ENCODE data around the gene RTRAF. TPM values are rescaled to one million over a fixed set of nuclear protein-coding genes. Genes with fewer than 3 reads are reported as not detected.

RTRAF gene
- total and polyA plus RNA-seq, 10 donors: 37.8 to 184 (median 92.3) TPM

GRCh38 chr14:52049721-52050588 is 60.6 kb downstream of the RTRAF start:
- no peak for DNase-seq
- intact Hi-C loops (cut with DNase I; ENCODE audit: low total_unique reads): no loop called here
- Histone ChIP-seq H3K27ac (no peak overlapping the region), H3K27me3 (replicated peaks in 1 of 7) (no peaks in the 10 kb centered on the region), H3K4me3 (no peak overlapping the region), H3K9me3 (no peaks in the 10 kb centered on the region), H3K36me3 (no peaks in the 10 kb centered on the region), H3K4me1 (peaks cover 0 to 13% (median 0%) of the 10 kb centered on the region in 6 donors)
- no peak for TF ChIP-seq CTCF (IDR thresholded peaks at IDR 0.05 in 8 of 11, conservative IDR thresholded peaks at IDR 0.05 in 3 of 11)
- no peak for TF ChIP-seq POLR2AphosphoS5 (IDR thresholded peaks at IDR 0.05)
- TF ChIP-seq POLR2A (IDR thresholded peaks at IDR 0.05): no peak
- WGBS, 5 donors: 73 to 86% (median 78%) methylated on average over 6 of the region's 6 CpGs

- intact Hi-C loops (cut with DNase I; ENCODE audit: low total_unique reads): no loop called here
- peaks cover 0 to 13% (median 0%) of the 10 kb centered on the region in 6 donors for H3K4me1 ChIP-seq
- no peak for TF ChIP-seq POLR2A (IDR thresholded peaks at IDR 0.05)
- TF ChIP-seq POLR2AphosphoS5 (IDR thresholded peaks at IDR 0.05): no peak
- no peak for TF ChIP-seq CTCF (IDR thresholded peaks at IDR 0.05 in 8 of 11, conservative IDR thresholded peaks at IDR 0.05 in 3 of 11)
- no peaks in the 10 kb centered on the region for H3K27me3 ChIP-seq (replicated peaks in 1 of 7)
- no peaks in the 10 kb centered on the region for H3K9me3 ChIP-seq
- peak overlapping the region in 3 of 8 donors; percentile 12 to 45 (median 14) for H3K27ac ChIP-seq
- no peaks in the 10 kb centered on the region for H3K36me3 ChIP-seq
- 61 to 74% (median 64%) methylated on average over 3 of the region's 3 CpGs for WGBS, 5 donors
- no peak overlapping the region for H3K4me3 ChIP-seq
- no peak for DNase-seq
Measured at GRCh38 chr14:52051251-52051650, 61.9 kb downstream of the RTRAF start.

GRCh38 chr14:52051871-52052270 is 62.5 kb downstream of the RTRAF start:
- Histone ChIP-seq H3K36me3 (no peaks in the 10 kb centered on the region), H3K27ac (peak overlapping the region in 4 of 8 donors; percentile 12 to 45 (median 18)), H3K4me1 (peaks cover 0 to 13% (median 0%) of the 10 kb centered on the region in 6 donors), H3K9me3 (no peaks in the 10 kb centered on the region), H3K4me3 (no peak overlapping the region), H3K27me3 (replicated peaks in 1 of 7) (no peaks in the 10 kb centered on the region)
- 39 to 67% (median 55%) methylated on average over 2 of the region's 2 CpGs for WGBS, 5 donors
- intact Hi-C loops (cut with DNase I; ENCODE audit: low total_unique reads): no loop called here
- no peak for DNase-seq
- no peak for TF ChIP-seq POLR2AphosphoS5 (IDR thresholded peaks at IDR 0.05)
- TF ChIP-seq CTCF (IDR thresholded peaks at IDR 0.05 in 8 of 11, conservative IDR thresholded peaks at IDR 0.05 in 3 of 11): no peak
- no peak for TF ChIP-seq POLR2A (IDR thresholded peaks at IDR 0.05)

- TF ChIP-seq POLR2AphosphoS5 (IDR thresholded peaks at IDR 0.05) (no peak), CTCF (IDR thresholded peaks at IDR 0.05 in 8 of 11, conservative IDR thresholded peaks at IDR 0.05 in 3 of 11) (no peak), POLR2A (IDR thresholded peaks at IDR 0.05) (no peak)
- WGBS, 5 donors: 78 to 94% (median 83%) methylated on average over 7 of the region's 7 CpGs
- no peaks in the 10 kb centered on the region for H3K9me3 ChIP-seq
- DNase-seq: no peak
- H3K36me3 ChIP-seq: no peaks in the 10 kb centered on the region
- no peaks in the 10 kb centered on the region for H3K27me3 ChIP-seq (replicated peaks in 1 of 7)
- no peak overlapping the region for H3K4me3 ChIP-seq
- H3K27ac ChIP-seq: peak overlapping the region in 5 of 8 donors; percentile 15 to 47 (median 23)
- H3K4me1 ChIP-seq: peaks cover 0 to 13% (median 0%) of the 10 kb centered on the region in 6 donors
- intact Hi-C loops (cut with DNase I; ENCODE audit: low total_unique reads): no loop called here
Measured at GRCh38 chr14:52052288-52052943, 63.1 kb downstream of the RTRAF start.

Data from spleen (tissue), 11 donors.